PFSK-1 (cell line): ENCODE results near the gene LDLRAD4. TPM values are rescaled to one million over a fixed set of nuclear protein-coding genes. Genes with fewer than 3 reads are reported as not detected.

Experiments
- FOXP2 ChIP-seq: optimal IDR thresholded peaks from 2 replicates; pipeline ENCODE3; 2011; ENCODE audit warnings: borderline replicate concordance, control low read depth, inconsistent platforms; ENCODE audit not compliant: insufficient read depth; ENCODE audit errors: extremely low read length, extremely low read depth
- POLR2AphosphoS5 ChIP-seq: IDR thresholded peaks from 2 replicates; pipeline ENCODE4 v1.6.1; 2012; ENCODE audit warnings: low read depth, mild to moderate bottlenecking, control low read depth, low read length, moderate library complexity
- REST ChIP-seq, 2 experiments: IDR thresholded peaks; 2 replicates each; pipeline versions ENCODE4 v1.6.1 to v1.8.0; 2011 to 2012; ENCODE audit warnings: low read depth in 2 of 2, low read length in 2 of 2, control low read depth in 1 of 2, inconsistent platforms in 1 of 2, mild to moderate bottlenecking in 1 of 2, moderate library complexity in 1 of 2; ENCODE audit not compliant: insufficient read depth in 1 of 2
- SIN3A ChIP-seq: IDR thresholded peaks from 2 replicates; pipeline ENCODE4 v1.6.1; 2012; ENCODE audit warnings: mild to moderate bottlenecking, low read length, moderate library complexity, borderline replicate concordance; ENCODE audit not compliant: insufficient read depth
- TAF1 ChIP-seq: IDR thresholded peaks from 2 replicates; pipeline ENCODE4 v1.6.1; 2012; ENCODE audit warnings: low read length, control low read depth, borderline replicate concordance; ENCODE audit not compliant: insufficient read depth
- polyA plus RNA-seq: library from polyadenylated mRNA; unstranded; fragments of >200 nt; gene quantifications from one replicate; pipeline ENCODE4 v1.2.1, GENCODE V29; 2012; ENCODE audit warnings: low read depth, missing spikeins; ENCODE audit not compliant: insufficient read length

The LDLRAD4 gene
- polyA plus RNA-seq = 32.5 TPM

GRCh38 chr18:13218368-13218991 lies at the start of gene LDLRAD4:
TSS of gene LDLRAD4 (plus strand) at chr18:13218760.
- TF ChIP-seq POLR2AphosphoS5 (no peak), FOXP2 (no peak), SIN3A (no peak), TAF1 (no peak), REST (IDR thresholded peaks at IDR 0.05; ENCODE audit: insufficient read depth in 1 of 2, low read depth in 2 of 2, low read length in 2 of 2) (no peak)

GRCh38 chr18:13173578-13174145 lies 44.9 kb upstream of the LDLRAD4 start:
- TF ChIP-seq TAF1 = no peak
- TF ChIP-seq FOXP2 = no peak
- TF ChIP-seq SIN3A = no peak
- TF ChIP-seq POLR2AphosphoS5 = no peak
- no peak for TF ChIP-seq REST (IDR thresholded peaks at IDR 0.05; ENCODE audit: insufficient read depth in 1 of 2, low read depth in 2 of 2, low read length in 2 of 2)

GRCh38 chr18:13175266-13175665 lies 43.3 kb upstream of the LDLRAD4 start:
- TF ChIP-seq POLR2AphosphoS5 = no peak
- TF ChIP-seq TAF1 = no peak
- TF ChIP-seq REST (IDR thresholded peaks at IDR 0.05; ENCODE audit: insufficient read depth in 1 of 2, low read depth in 2 of 2, low read length in 2 of 2) = no peak
- TF ChIP-seq SIN3A = no peak
- no peak for TF ChIP-seq FOXP2

GRCh38 chr18:13175754-13176210 lies 42.8 kb upstream of the LDLRAD4 start:
- TF ChIP-seq TAF1 (no peak), REST (IDR thresholded peaks at IDR 0.05; ENCODE audit: insufficient read depth in 1 of 2, low read depth in 2 of 2, low read length in 2 of 2) (no peak), SIN3A (no peak)

- no peak for TF ChIP-seq FOXP2
- no peak for TF ChIP-seq POLR2AphosphoS5
- TF ChIP-seq TAF1 = no peak
- TF ChIP-seq SIN3A = no peak
- TF ChIP-seq REST (IDR thresholded peaks at IDR 0.05; ENCODE audit: insufficient read depth in 1 of 2, low read depth in 2 of 2, low read length in 2 of 2) = no peak
Observed at GRCh38 chr18:13176847-13177246, 41.7 kb upstream of the LDLRAD4 start.
